PC-3 (cell line): Measurements from ENCODE around the gene UTS2R. TPM values are rescaled to one million over a fixed set of nuclear protein-coding genes. Genes with fewer than 3 reads are reported as not detected.

ENCODE experiments used
- ATAC-seq: fragments of 200-7000 bp; cut with Tn5 transposase; 2 replicates; pipeline ENCODE4 v1.9.1; 2020; ENCODE audit warnings: mild to moderate bottlenecking, moderate library complexity
- BruUV-seq: library from RNA; stranded (reverse); fragments of 400-500 nt; replicated peaks from 2 replicates; lab custom pipeline; 2021; lab: Mats Ljungman, UMichigan
- CTCF ChIA-PET: fragments of 300-600 bp; sonication (Branson Sonifier 250); formaldehyde crosslinking; loops from one replicate; lab custom pipeline; 2022; ENCODE audit warnings: antibody characterized with exemption; lab: Charles Lee
- POLR2A ChIA-PET: fragments of 300-600 bp; sonication (Branson Sonifier 250); formaldehyde crosslinking; loops from one replicate; lab custom pipeline; 2022; ENCODE audit warnings: antibody characterized with exemption; ENCODE audit not compliant: unreplicated experiment; lab: Charles Lee
- DNase-seq: peaks from one replicate; pipeline ENCODE4 v3.0.0-alpha.2; 2015
- H2AFZ ChIP-seq: fragments of 300-600 bp; sonication (generic); 2 replicates; pipeline ENCODE4 v1.6.0; 2016; ENCODE audit warnings: antibody characterized with exemption, low read length
- H3F3A ChIP-seq: fragments of 300-600 bp; sonication (generic); one replicate; pipeline ENCODE4 v1.6.0; 2017; ENCODE audit warnings: antibody characterized with exemption, low read length, control low read depth, mild to moderate bottlenecking; ENCODE audit not compliant: unreplicated experiment
- H3K27ac ChIP-seq: fragments of 300-600 bp; sonication (generic); 2 replicates; pipeline ENCODE4 v1.5.1; 2016; ENCODE audit warnings: mild to moderate bottlenecking, low read length
- H3K27me3 ChIP-seq: fragments of 300-600 bp; sonication (generic); 2 replicates; pipeline ENCODE4 v1.6.1; 2016; ENCODE audit warnings: low read length, mixed read lengths
- H3K36me3 ChIP-seq: fragments of 300-600 bp; sonication (generic); 2 replicates; pipeline ENCODE4 v1.6.1; 2016; ENCODE audit warnings: low read depth, mixed run types, low read length, mixed read lengths
- H3K4me1 ChIP-seq: fragments of 300-600 bp; sonication (generic); 2 replicates; pipeline ENCODE4 v1.5.1; 2016; ENCODE audit warnings: low read length; ENCODE audit not compliant: insufficient read depth
- H3K4me2 ChIP-seq: fragments of 300-600 bp; sonication (generic); 2 replicates; pipeline ENCODE4 v1.6.0; 2016; ENCODE audit warnings: low read length
- H3K4me3 ChIP-seq: fragments of 300-600 bp; sonication (generic); 2 replicates; pipeline ENCODE4 v1.5.1; 2016; ENCODE audit warnings: mild to moderate bottlenecking, low read length, mixed read lengths
- H3K79me2 ChIP-seq: fragments of 300-600 bp; sonication (generic); 2 replicates; pipeline ENCODE4 v1.6.1; 2017; ENCODE audit warnings: low read length, mixed read lengths
- H3K9ac ChIP-seq: fragments of 300-600 bp; sonication (generic); 2 replicates; pipeline ENCODE4 v1.6.0; 2016; ENCODE audit warnings: mild to moderate bottlenecking, low read length
- H3K9me2 ChIP-seq: fragments of 300-600 bp; sonication (generic); replicated peaks from 2 replicates; pipeline ENCODE4 v1.6.1; 2016; ENCODE audit warnings: mixed run types, low read length, mixed read lengths
- H3K9me3 ChIP-seq: fragments of 300-600 bp; sonication (generic); 2 replicates; pipeline ENCODE4 v1.6.1; 2016; ENCODE audit warnings: low read length, mixed read lengths
- H4K20me1 ChIP-seq: fragments of 300-600 bp; sonication (generic); 2 replicates; pipeline ENCODE4 v1.6.1; 2016; ENCODE audit warnings: low read length, mixed read lengths
- CTCF ChIP-seq: fragments of 300-600 bp; sonication (generic); conservative IDR thresholded peaks from 2 replicates; pipeline ENCODE4 v1.5.1; 2017; ENCODE audit warnings: antibody characterized with exemption, low read depth, mild to moderate bottlenecking, low read length
- EZH2 ChIP-seq: fragments of 300-600 bp; sonication (generic); IDR thresholded peaks from one replicate; pipeline ENCODE4 v1.6.1; 2017; ENCODE audit warnings: antibody characterized with exemption, mild to moderate bottlenecking, low read length; ENCODE audit not compliant: unreplicated experiment
- EZH2phosphoT487 ChIP-seq: fragments of 300-600 bp; sonication (generic); IDR thresholded peaks from 2 replicates; pipeline ENCODE4 v1.6.1; 2018; ENCODE audit warnings: mild to moderate bottlenecking, antibody characterized with exemption, low read length, borderline replicate concordance
- intact Hi-C: fragments of 100-400 bp; cut with micrococcal nuclease; formaldehyde crosslinking; loops from 2 replicates; pipeline ENCODE4 v1.9.0; 2023
- total RNA-seq: library from RNA; depleted of rRNA; stranded (reverse); fragments of >200 nt; gene quantifications from 2 replicates; pipeline ENCODE4 v1.2.3, GENCODE V29; 2014

Gene UTS2R
- total RNA-seq, 1 experiment from 2014 or later, result not detected

GRCh38 chr17:82367724-82368524 lies 3.6 kb upstream of the UTS2R start:
- no peak overlapping the region for H3K4me2 ChIP-seq

GRCh38 chr17:82369211-82369610 lies 2.4 kb upstream of the UTS2R start:
- no TSS peak for BruUV-seq
- DNase-seq, result no peak
- intact Hi-C loops, result no loop called here
- ChIA-PET POLR2A (no interaction called here), CTCF (no interaction called here)
- Histone ChIP-seq H3K9me2 (no peaks in the 10 kb centered on the region), H3K36me3 (no peaks in the 10 kb centered on the region), H3K9ac (no peak overlapping the region), H3K9me3 (no peaks in the 10 kb centered on the region), H3K4me2 (no peak overlapping the region), H3K79me2 (no peaks in the 10 kb centered on the region), H3F3A (no peaks in the 10 kb centered on the region), H3K4me1 (peaks cover 6% of the 10 kb centered on the region; the same call in 1 of the 2 replicates), H3K27ac (no peak overlapping the region), H3K4me3 (no peak overlapping the region), H4K20me1 (no peaks in the 10 kb centered on the region), H3K27me3 (no peaks in the 10 kb centered on the region), H2AFZ (no peak overlapping the region)
- TF ChIP-seq EZH2 (no peak), EZH2phosphoT487 (no peak), CTCF (no peak)
- no peak for ATAC-seq

More at GRCh38 chr17:82367724-82368524, 3.6 kb upstream of the UTS2R start:
- Histone ChIP-seq H3K36me3 (no peaks in the 10 kb centered on the region), H3K9me3 (no peaks in the 10 kb centered on the region), H3F3A (no peaks in the 10 kb centered on the region), H3K9ac (no peak overlapping the region), H4K20me1 (no peaks in the 10 kb centered on the region), H3K4me3 (no peak overlapping the region), H3K79me2 (no peaks in the 10 kb centered on the region), H3K27ac (no peak overlapping the region), H3K4me1 (peaks cover 6% of the 10 kb centered on the region; the same call in 1 of the 2 replicates), H2AFZ (no peak overlapping the region), H3K27me3 (no peaks in the 10 kb centered on the region), H3K9me2 (no peaks in the 10 kb centered on the region)
- no peak for TF ChIP-seq CTCF
- no peak for TF ChIP-seq EZH2
- TF ChIP-seq EZH2phosphoT487, result no peak
- ATAC-seq, result peak; percentile 35; the same call in 1 of the 2 replicates
- DNase-seq, result peak; percentile 29
- intact Hi-C loops, result no loop called here
- CTCF ChIA-PET, result no interaction called here
- POLR2A ChIA-PET, result no interaction called here
- no TSS peak for BruUV-seq
